ENCODE measurements around the gene SERTM2.
"Not testable (repeated sequence)": the region's sequence is repeated elsewhere in the genome, so short reads cannot be mapped to it uniquely, and the experiment has no call there.

Gene SERTM2

GRCh38 chrX:111511477-111511876 lies at the start of gene SERTM2:
Gene SERTM2, plus strand, starts transcription at chrX:111511645. Its CDS starts 7,213 bp downstream, at chrX:111518858.
- DNase-seq, result no peak

DNA sequence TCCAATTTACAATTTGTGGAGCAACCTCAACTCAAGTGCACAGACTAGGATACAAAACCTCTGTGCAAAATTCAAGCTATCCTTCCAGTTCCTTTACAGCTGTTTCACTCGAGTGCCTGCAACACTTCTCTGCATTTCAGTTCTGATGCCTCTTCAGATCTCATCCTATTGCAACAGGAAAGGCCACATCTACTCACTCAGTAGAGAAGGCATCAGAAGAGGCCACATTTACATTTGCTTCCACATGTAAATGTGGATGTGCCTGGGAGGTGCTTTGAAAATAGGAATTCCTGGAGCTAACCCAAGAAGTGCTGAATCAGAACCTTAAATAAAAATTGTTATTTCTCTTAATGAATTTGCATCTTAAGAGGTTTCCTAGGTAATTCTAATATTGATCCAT lies 45.8 kb upstream of the SERTM2 start:
- DNase-seq, result no peak

DNA sequence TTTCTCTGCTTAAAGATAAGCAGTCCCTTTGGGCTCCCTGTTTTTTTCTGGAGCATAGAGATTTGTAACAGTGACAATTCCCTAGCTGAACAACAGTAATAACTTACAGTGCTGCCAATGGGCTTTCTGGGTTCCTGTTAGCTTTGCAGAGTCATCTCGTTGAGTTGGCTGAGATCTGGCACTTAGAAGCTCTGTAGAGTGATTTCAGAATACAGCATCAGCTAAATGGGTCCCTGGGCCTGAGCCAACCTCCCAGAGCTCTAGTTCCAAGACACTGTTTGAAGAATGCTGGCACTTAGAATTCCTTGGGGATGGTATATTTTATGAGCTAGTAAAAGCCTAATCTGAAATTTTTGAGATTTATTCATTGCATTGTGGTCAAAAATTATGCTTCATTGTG lies 43.5 kb upstream of the SERTM2 start:
- no peak for DNase-seq

- DNase-seq, result no peak
Observed at GRCh38 chrX:111470681-111471403, 40.6 kb upstream of the SERTM2 start.

DNA sequence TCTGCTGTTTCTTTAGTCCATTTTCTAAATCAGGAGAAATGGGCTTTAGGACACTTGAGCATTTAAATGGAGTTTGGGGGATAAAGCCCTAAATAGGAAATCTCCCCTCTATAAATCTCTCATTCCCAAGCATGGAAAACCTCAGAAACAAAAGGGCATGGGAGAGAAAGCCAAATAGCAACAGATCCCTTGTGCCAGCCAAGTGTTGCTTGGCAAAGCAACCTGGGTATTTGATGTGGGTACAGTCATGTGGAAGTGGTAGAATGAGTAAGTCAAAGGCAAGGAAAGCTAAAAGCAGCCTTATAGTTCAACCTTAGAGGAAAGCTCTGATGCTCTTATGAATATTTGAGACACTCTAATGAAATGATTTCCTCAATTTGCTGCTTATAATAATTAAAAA lies 29.5 kb upstream of the SERTM2 start:
- no peak for DNase-seq

- no peak for DNase-seq
Observed at GRCh38 chrX:111483135-111483534, 28.3 kb upstream of the SERTM2 start.

DNA sequence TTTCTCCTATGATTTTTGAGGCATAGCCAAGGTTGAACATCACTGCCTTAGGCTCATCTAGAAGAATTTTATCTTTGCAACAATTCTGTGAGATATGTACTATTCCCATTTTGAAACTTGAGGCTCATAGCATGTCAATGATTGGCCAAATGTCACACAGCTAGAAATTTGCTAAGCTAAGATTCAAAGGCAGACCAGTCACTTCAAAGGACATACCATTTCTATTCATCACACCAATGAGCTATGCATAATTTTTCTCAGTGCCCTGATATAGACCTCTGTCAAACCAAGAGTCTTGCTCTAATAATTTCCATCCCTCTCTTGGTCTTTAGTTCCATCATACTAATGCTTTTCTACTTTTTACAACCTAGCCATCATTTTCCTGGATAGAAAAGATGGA lies 27.6 kb upstream of the SERTM2 start:
- DNase-seq, result no peak

- DNase-seq, result no peak
Observed at GRCh38 chrX:111490688-111491087, 20.8 kb upstream of the SERTM2 start.

DNA sequence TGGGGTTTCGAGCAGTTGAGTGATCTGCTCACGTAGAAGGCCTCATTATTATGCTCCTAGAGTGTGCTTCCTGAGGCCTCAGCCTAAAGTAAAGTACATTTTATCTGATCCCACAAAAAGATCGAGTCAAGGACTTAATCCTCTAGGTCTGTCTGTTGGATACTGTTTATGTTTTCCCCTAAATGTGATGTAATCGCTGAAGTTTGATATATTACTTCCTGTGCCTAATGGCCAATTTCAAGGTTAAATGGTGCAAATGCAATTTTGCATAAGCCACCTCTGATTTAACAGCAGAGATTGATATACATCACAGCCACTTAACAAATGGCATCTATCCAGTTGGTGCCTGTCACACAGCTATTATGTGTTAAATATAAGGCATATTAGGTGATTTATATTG lies 19.4 kb upstream of the SERTM2 start:
- DNase-seq, result no peak

DNA sequence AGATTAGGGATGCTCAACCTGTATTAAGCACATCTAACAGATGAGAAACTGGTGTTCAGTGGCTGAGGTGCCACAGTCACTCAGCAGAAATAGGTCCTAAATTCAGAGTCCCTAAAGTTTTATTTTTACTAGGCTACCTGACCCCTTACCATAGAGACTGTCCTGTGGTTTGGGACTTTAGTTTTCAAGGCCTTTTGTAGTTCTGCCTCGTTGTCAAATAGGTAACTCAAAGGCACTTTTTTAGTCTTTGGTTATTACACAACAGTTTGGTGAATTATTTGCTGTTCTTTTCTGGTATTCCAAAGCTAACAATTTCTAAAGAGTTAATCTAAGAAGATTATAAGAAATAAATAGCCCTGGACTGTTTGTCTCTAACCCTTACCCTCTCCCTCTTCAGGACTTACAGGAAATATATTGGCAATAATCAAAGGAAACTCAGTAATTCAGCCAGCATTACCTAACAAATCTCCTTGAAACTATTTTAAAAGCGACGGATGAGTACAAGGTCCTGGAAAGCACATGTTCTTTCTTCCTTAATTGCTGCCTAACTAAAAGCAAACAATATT lies 12.8 kb upstream of the SERTM2 start:
- no peak for DNase-seq

GRCh38 chrX:111503485-111503993 lies 7.9 kb upstream of the SERTM2 start:
- no peak for DNase-seq

GRCh38 chrX:111504941-111505340 lies 6.5 kb upstream of the SERTM2 start:
- no peak for DNase-seq

GRCh38 chrX:111505783-111506182 lies 5.7 kb upstream of the SERTM2 start:
- no peak for DNase-seq

DNA sequence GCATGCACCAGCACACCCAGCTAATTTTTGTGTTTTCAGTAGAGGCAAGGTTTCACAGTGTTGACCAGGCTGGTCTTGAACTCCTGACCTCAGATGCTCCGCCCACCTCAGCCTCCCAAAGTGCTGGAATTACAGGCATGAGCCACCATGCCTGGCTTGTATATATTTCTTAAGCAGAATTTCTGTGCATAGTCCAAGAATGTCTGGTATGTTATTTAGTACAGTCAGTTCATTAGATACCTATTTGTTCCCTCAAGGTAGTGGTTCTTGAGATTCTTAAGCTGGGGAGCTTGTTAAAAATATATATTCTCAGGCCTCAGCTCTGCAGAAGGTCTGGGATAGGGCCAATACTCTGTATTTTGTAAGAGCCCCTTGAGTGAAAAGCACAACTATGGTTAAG lies 4.6 kb upstream of the SERTM2 start:
- DNase-seq, result no peak

- no peak for DNase-seq
Observed at GRCh38 chrX:111507933-111508332, 3.5 kb upstream of the SERTM2 start.

- DNase-seq, result no peak
Observed at GRCh38 chrX:111515298-111515697, 3.9 kb downstream of the SERTM2 start.

DNA sequence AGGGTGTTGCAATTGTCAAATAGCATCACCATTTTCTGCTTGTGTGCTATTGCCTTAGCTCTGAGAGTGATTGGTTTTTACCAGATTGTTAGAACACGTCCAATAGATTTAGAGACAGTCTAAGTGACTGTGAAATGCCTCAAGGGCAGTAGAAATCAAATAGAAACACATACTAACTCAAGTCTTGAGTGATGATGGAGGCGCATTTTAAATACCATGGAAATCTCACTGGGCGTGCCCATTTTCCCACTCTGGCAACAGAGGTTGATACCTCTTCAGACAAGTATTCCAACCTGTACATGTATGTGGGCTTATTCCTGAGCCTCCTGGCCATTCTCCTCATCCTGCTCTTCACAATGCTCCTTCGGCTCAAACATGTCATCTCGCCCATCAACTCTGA lies 7.2 kb downstream of the SERTM2 start:
- DNase-seq, result no peak

- DNase-seq, result no peak
Observed at GRCh38 chrX:111519215-111519614, 7.8 kb downstream of the SERTM2 start.

DNA sequence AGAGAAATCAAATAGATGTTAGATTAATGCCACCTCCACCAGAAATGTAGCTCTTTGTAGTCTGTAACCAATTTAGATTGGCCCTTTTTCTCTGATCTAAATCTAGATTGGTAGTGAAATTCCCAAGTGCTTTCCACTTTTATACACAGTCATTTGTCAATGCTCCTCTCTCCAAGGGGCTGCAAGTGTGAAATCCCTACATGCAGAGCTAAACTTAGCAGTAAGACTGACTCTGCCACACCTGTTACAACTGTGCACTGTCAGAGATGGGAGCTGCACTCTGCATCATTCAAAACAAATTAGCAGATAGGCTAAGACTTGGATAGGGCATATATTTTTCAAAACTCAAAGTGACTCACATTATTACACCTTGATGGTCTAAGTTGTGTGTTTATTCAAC lies 9.1 kb downstream of the SERTM2 start:
- DNase-seq, result no peak

GRCh38 chrX:111521169-111521568 lies 9.7 kb downstream of the SERTM2 start:
- DNase-seq, result no peak

DNA sequence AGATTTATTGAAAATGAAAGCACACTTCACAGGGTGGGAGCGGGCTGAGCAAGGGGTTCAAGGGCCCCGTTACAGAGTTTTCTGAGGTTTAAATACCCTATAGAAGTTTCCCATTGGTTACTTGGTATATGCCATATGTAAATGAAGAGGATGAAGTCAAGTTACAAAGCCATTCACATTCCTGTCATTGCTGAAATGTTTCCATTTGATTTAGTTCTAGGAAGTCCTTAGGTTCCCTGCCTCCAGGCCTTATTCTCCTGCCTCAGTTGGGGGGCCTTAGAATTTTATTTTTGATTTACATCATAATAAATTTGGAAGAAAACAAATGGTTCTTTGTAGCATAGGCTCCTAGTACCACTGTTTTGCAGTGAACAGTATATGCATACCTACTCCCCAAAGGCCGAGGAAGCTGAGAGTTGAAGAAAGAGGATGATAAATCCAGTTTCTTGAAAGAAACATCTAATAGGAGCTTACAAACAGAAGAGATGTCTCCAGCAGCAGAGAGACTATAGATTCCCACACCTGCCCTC lies 31.8 kb downstream of the SERTM2 start:
- no peak for DNase-seq

DNA sequence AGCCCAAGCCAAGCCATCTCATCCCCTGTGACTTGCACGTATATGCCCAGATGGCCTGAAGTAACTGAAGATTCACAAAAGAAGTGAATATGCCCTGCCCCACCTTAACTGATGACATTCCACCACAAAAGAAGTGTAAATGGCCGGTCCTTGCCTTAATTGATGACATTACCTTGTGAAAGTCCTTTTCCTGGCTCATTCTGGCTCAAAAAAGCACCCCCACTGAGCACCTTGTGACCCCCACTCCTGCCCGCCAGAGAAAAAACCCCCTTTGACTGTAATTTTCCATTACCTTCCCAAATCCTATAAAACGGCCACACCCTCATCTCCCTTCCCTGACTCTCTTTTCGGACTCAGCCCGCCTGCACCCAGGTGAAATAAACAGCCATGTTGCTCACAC lies 37.8 kb downstream of the SERTM2 start:
- not testable (repeated sequence) for DNase-seq

- DNase-seq, result no peak
Observed at GRCh38 chrX:111555406-111555958, 44.0 kb downstream of the SERTM2 start.

- no peak for DNase-seq
Observed at GRCh38 chrX:111560801-111561200, 49.4 kb downstream of the SERTM2 start.
